ENCODE measurements around the gene COMMD10.

COMMD10 gene

DNA sequence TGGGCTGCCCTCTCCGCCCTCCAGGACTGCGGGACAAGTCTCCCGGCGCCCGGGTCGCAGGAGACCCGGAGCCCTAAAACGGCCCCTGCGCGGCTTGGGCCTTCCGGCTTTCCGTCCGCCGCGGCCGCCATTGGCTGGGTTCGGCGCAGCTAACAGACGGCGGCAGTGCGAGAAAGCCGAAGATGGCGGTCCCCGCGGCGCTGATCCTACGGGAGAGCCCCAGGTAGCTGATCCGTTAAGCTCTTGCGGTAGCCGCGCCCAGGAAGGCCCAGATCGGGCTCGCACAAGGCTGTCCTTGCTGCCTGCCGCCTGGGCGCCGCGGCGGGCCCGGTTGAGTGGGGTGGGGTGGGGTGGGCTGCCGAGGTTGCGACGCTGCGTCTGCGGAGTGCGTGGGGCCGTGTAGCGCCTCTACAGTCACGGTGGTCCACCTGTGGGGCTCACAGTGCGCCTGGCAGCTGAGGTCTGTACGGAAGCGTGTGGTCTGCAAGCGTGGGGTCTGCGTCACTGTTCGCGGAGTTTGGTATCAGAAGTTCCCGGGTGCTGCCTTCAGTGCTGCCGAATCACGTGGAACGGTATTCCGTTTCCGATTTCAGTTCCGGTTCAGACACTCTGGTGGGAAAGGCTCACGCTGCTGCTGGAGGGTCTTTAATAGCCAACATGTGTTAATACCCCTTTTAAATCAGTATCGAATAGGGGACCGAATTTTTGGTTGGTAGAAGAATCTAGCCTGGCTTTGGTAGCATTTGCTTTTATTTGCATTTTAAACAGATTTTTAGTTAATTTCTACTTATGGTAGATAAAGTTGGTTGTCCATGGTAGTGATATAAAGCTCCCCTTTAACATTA is at the start of gene COMMD10:
COMMD10 (plus strand) TSS at position 155 of the 845 bp plus-strand sequence.
- no peaks in the 10 kb centered on the region for H3K27me3 ChIP-seq (ENCODE audit: control insufficient read depth, insufficient read depth, low read length)
- H3K4me3 ChIP-seq (ENCODE audit: low read depth, low read length): peak within 1 kb of the TSS; percentile 64
- peak within 1 kb of the TSS; percentile 36; the same call in 1 of the 2 replicates for H3K27ac ChIP-seq (ENCODE audit: low read depth, low read length)
- peak within 1 kb of the TSS; percentile 61 for H3K9ac ChIP-seq (ENCODE audit: low read length)
- H3K4me1 ChIP-seq (ENCODE audit: control insufficient read depth, insufficient read depth, low read length): peaks cover 7% of the 10 kb centered on the region
- no peaks in the 10 kb centered on the region for H3K9me3 ChIP-seq (ENCODE audit: control insufficient read depth, insufficient read depth, low read depth, low read length)
- 0 out of 2 replicates have a peak, but pooled peaks cover 3% of the 10 kb centered on the region for H3K36me3 ChIP-seq (ENCODE audit: control insufficient read depth, insufficient read depth, low read length)

DNA sequence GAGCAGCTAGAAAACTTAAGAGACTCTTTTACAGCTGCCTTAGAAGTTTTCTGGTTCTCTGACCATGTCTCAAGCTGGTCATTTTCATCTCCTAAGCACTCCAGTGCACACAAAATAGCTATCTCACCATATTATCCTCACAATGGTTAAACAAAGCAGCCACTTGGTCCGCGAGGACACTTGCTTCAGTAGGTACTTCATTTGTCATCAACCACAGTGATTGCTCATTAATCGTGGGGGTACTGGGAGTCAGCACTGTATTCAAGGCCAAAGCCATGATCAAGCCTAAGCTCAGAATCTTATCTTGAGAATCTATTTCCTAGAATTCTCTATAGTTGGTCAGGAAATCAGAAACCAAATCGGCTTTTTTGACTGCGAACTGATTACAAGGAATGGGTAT is 49.7 kb upstream of the COMMD10 start:
- Histone ChIP-seq H3K9me3 (ENCODE audit: control insufficient read depth, insufficient read depth, low read depth, low read length) (no peaks in the 10 kb centered on the region), H3K9ac (ENCODE audit: low read length) (no peak overlapping the region), H3K27ac (ENCODE audit: low read depth, low read length) (no peak overlapping the region), H3K27me3 (ENCODE audit: control insufficient read depth, insufficient read depth, low read length) (no peaks in the 10 kb centered on the region), H3K4me3 (ENCODE audit: low read depth, low read length) (no peak overlapping the region), H3K4me1 (ENCODE audit: control insufficient read depth, insufficient read depth, low read length) (0 out of 2 replicates have a peak, but pooled peaks cover 3% of the 10 kb centered on the region), H3K36me3 (ENCODE audit: control insufficient read depth, insufficient read depth, low read length) (no peaks in the 10 kb centered on the region)

GRCh38 chr5:116037236-116037822 is 47.5 kb upstream of the COMMD10 start:
- Histone ChIP-seq H3K9me3 (ENCODE audit: control insufficient read depth, insufficient read depth, low read depth, low read length) (no peaks in the 10 kb centered on the region), H3K4me3 (ENCODE audit: low read depth, low read length) (no peak overlapping the region), H3K4me1 (ENCODE audit: control insufficient read depth, insufficient read depth, low read length) (no peaks in the 10 kb centered on the region), H3K9ac (ENCODE audit: low read length) (no peak overlapping the region), H3K36me3 (ENCODE audit: control insufficient read depth, insufficient read depth, low read length) (no peaks in the 10 kb centered on the region), H3K27ac (ENCODE audit: low read depth, low read length) (no peak overlapping the region), H3K27me3 (ENCODE audit: control insufficient read depth, insufficient read depth, low read length) (no peaks in the 10 kb centered on the region)

DNA sequence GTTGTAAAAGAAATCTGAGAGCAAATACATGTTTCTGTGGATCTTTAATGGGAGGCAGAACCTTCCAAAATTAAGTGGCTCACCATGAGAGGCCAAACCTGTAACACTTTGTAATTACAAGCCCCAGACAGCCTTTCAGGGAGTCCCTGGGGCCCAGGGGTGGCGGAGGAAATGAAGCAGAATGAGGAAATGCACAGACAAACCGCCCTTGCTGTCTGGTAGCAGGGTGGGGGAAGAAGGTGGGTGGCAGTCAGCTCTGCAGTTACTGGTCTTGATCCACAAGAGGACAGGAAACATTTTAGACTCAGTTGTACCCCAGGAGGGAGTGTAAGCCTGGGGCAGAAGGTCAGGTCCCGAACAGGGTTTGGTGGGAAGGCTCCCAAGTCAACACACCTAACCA is 46.0 kb upstream of the COMMD10 start:
- H3K4me1 ChIP-seq (ENCODE audit: control insufficient read depth, insufficient read depth, low read length): no peaks in the 10 kb centered on the region
- H3K4me3 ChIP-seq (ENCODE audit: low read depth, low read length): no peak overlapping the region
- H3K27me3 ChIP-seq (ENCODE audit: control insufficient read depth, insufficient read depth, low read length): no peaks in the 10 kb centered on the region
- no peaks in the 10 kb centered on the region for H3K9me3 ChIP-seq (ENCODE audit: control insufficient read depth, insufficient read depth, low read depth, low read length)
- no peak overlapping the region for H3K27ac ChIP-seq (ENCODE audit: low read depth, low read length)
- H3K36me3 ChIP-seq (ENCODE audit: control insufficient read depth, insufficient read depth, low read length): no peaks in the 10 kb centered on the region
- H3K9ac ChIP-seq (ENCODE audit: low read length): no peak overlapping the region

- H3K27me3 ChIP-seq (ENCODE audit: control insufficient read depth, insufficient read depth, low read length): no peaks in the 10 kb centered on the region
- H3K4me3 ChIP-seq (ENCODE audit: low read depth, low read length): no peak overlapping the region
- H3K9ac ChIP-seq (ENCODE audit: low read length): no peak overlapping the region
- H3K36me3 ChIP-seq (ENCODE audit: control insufficient read depth, insufficient read depth, low read length): no peaks in the 10 kb centered on the region
- no peaks in the 10 kb centered on the region for H3K4me1 ChIP-seq (ENCODE audit: control insufficient read depth, insufficient read depth, low read length)
- no peaks in the 10 kb centered on the region for H3K9me3 ChIP-seq (ENCODE audit: control insufficient read depth, insufficient read depth, low read depth, low read length)
- no peak overlapping the region for H3K27ac ChIP-seq (ENCODE audit: low read depth, low read length)
Measured at GRCh38 chr5:116042375-116042774, 42.5 kb upstream of the COMMD10 start.

GRCh38 chr5:116044073-116044472 is 40.8 kb upstream of the COMMD10 start:
- H3K4me3 ChIP-seq (ENCODE audit: low read depth, low read length): no peak overlapping the region
- H3K36me3 ChIP-seq (ENCODE audit: control insufficient read depth, insufficient read depth, low read length): no peaks in the 10 kb centered on the region
- H3K27me3 ChIP-seq (ENCODE audit: control insufficient read depth, insufficient read depth, low read length): no peaks in the 10 kb centered on the region
- no peak overlapping the region for H3K27ac ChIP-seq (ENCODE audit: low read depth, low read length)
- no peaks in the 10 kb centered on the region for H3K4me1 ChIP-seq (ENCODE audit: control insufficient read depth, insufficient read depth, low read length)
- H3K9ac ChIP-seq (ENCODE audit: low read length): no peak overlapping the region
- no peaks in the 10 kb centered on the region for H3K9me3 ChIP-seq (ENCODE audit: control insufficient read depth, insufficient read depth, low read depth, low read length)

GRCh38 chr5:116045821-116046220 is 39.0 kb upstream of the COMMD10 start:
- H3K9me3 ChIP-seq (ENCODE audit: control insufficient read depth, insufficient read depth, low read depth, low read length): no peaks in the 10 kb centered on the region
- no peak overlapping the region for H3K9ac ChIP-seq (ENCODE audit: low read length)
- H3K4me3 ChIP-seq (ENCODE audit: low read depth, low read length): no peak overlapping the region
- H3K27me3 ChIP-seq (ENCODE audit: control insufficient read depth, insufficient read depth, low read length): no peaks in the 10 kb centered on the region
- no peaks in the 10 kb centered on the region for H3K36me3 ChIP-seq (ENCODE audit: control insufficient read depth, insufficient read depth, low read length)
- H3K4me1 ChIP-seq (ENCODE audit: control insufficient read depth, insufficient read depth, low read length): no peaks in the 10 kb centered on the region
- H3K27ac ChIP-seq (ENCODE audit: low read depth, low read length): no peak overlapping the region

GRCh38 chr5:116046261-116046660 is 38.6 kb upstream of the COMMD10 start:
- Histone ChIP-seq H3K27me3 (ENCODE audit: control insufficient read depth, insufficient read depth, low read length) (no peaks in the 10 kb centered on the region), H3K36me3 (ENCODE audit: control insufficient read depth, insufficient read depth, low read length) (no peaks in the 10 kb centered on the region), H3K27ac (ENCODE audit: low read depth, low read length) (no peak overlapping the region), H3K4me1 (ENCODE audit: control insufficient read depth, insufficient read depth, low read length) (no peaks in the 10 kb centered on the region), H3K9me3 (ENCODE audit: control insufficient read depth, insufficient read depth, low read depth, low read length) (no peaks in the 10 kb centered on the region), H3K9ac (ENCODE audit: low read length) (no peak overlapping the region), H3K4me3 (ENCODE audit: low read depth, low read length) (no peak overlapping the region)

GRCh38 chr5:116046823-116047222 is 38.0 kb upstream of the COMMD10 start:
- Histone ChIP-seq H3K36me3 (ENCODE audit: control insufficient read depth, insufficient read depth, low read length) (no peaks in the 10 kb centered on the region), H3K27ac (ENCODE audit: low read depth, low read length) (no peak overlapping the region), H3K4me3 (ENCODE audit: low read depth, low read length) (no peak overlapping the region), H3K27me3 (ENCODE audit: control insufficient read depth, insufficient read depth, low read length) (no peaks in the 10 kb centered on the region), H3K9ac (ENCODE audit: low read length) (no peak overlapping the region), H3K4me1 (ENCODE audit: control insufficient read depth, insufficient read depth, low read length) (no peaks in the 10 kb centered on the region), H3K9me3 (ENCODE audit: control insufficient read depth, insufficient read depth, low read depth, low read length) (no peaks in the 10 kb centered on the region)

- no peak overlapping the region for H3K9ac ChIP-seq (ENCODE audit: low read length)
Measured at GRCh38 chr5:116058346-116058936, 26.4 kb upstream of the COMMD10 start.

DNA sequence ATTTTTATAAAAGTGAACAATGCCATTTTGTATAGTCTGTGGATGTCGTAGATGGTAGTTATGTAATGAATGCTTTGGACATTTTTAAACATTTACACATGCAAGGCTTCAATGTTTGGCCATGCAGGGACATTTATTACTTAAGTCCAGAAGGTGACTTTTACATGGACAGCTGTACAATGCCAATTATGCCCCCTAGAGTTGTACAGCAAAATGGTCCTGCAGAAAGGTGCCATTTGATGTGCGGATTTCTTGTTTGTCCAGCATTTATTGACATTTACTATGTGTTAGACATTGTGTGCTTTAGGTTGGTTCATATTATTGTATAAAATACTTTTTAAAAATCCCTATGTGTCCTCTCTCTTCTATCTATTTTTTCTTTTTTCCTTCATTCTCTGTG is 22.5 kb upstream of the COMMD10 start:
- Histone ChIP-seq H3K27me3 (ENCODE audit: control insufficient read depth, insufficient read depth, low read length) (no peaks in the 10 kb centered on the region), H3K9me3 (ENCODE audit: control insufficient read depth, insufficient read depth, low read depth, low read length) (no peaks in the 10 kb centered on the region), H3K27ac (ENCODE audit: low read depth, low read length) (no peak overlapping the region), H3K4me3 (ENCODE audit: low read depth, low read length) (no peak overlapping the region), H3K4me1 (ENCODE audit: control insufficient read depth, insufficient read depth, low read length) (no peaks in the 10 kb centered on the region), H3K9ac (ENCODE audit: low read length) (no peak overlapping the region), H3K36me3 (ENCODE audit: control insufficient read depth, insufficient read depth, low read length) (no peaks in the 10 kb centered on the region)

More at GRCh38 chr5:116058346-116058936, 26.4 kb upstream of the COMMD10 start:
- Histone ChIP-seq H3K27me3 (ENCODE audit: control insufficient read depth, insufficient read depth, low read length) (no peaks in the 10 kb centered on the region), H3K4me1 (ENCODE audit: control insufficient read depth, insufficient read depth, low read length) (no peaks in the 10 kb centered on the region), H3K36me3 (ENCODE audit: control insufficient read depth, insufficient read depth, low read length) (no peaks in the 10 kb centered on the region), H3K27ac (ENCODE audit: low read depth, low read length) (no peak overlapping the region), H3K9me3 (ENCODE audit: control insufficient read depth, insufficient read depth, low read depth, low read length) (no peaks in the 10 kb centered on the region), H3K4me3 (ENCODE audit: low read depth, low read length) (no peak overlapping the region)
